Esophagus squamous epithelium (tissue), 4 donors: ENCODE measurements around the gene CCDC186.

ENCODE experiments used
- POLR2A ChIP-seq, 4 donors: fragments of 450-650 bp; IDR thresholded peaks; one replicate each; pipeline ENCODE4 v1.6.1; 2017; ENCODE audit warnings: antibody characterized with exemption in 4 of 4, mild to moderate bottlenecking in 4 of 4, moderate library complexity in 3 of 4
- TF ChIP-seq, protein P1 (sequence below), 6 experiments: fragments of 450-650 bp in 4 of 6; fragments of 200-600 bp in 2 of 6; sonication (generic) in 2 of 6; IDR thresholded peaks; one replicate each; pipeline ENCODE4 v1.5.1; 2016 to 2019; ENCODE audit warnings: antibody characterized with exemption in 6 of 6, mild to moderate bottlenecking in 4 of 6, moderate library complexity in 4 of 6

DNA sequence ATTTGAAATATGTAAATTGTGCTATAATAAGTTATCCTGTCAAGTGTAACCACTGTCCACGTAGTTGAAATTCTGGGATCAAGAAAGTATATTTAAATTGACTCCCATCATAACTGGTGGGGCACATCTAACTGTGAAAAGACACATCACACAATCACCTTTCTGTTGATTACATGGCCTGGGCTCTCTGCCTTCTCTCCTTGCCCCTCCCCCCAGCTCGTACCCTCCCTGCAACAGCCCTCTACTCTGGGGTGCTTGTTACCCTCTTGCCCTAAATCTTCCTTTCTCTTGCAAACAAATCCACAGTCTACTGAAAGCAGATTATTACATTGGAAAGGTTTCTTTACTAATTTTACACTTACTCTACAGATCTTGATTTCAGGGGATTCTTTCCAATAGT, 56.3 kb downstream of the CCDC186 start:
- TF ChIP-seq, protein P1, sequence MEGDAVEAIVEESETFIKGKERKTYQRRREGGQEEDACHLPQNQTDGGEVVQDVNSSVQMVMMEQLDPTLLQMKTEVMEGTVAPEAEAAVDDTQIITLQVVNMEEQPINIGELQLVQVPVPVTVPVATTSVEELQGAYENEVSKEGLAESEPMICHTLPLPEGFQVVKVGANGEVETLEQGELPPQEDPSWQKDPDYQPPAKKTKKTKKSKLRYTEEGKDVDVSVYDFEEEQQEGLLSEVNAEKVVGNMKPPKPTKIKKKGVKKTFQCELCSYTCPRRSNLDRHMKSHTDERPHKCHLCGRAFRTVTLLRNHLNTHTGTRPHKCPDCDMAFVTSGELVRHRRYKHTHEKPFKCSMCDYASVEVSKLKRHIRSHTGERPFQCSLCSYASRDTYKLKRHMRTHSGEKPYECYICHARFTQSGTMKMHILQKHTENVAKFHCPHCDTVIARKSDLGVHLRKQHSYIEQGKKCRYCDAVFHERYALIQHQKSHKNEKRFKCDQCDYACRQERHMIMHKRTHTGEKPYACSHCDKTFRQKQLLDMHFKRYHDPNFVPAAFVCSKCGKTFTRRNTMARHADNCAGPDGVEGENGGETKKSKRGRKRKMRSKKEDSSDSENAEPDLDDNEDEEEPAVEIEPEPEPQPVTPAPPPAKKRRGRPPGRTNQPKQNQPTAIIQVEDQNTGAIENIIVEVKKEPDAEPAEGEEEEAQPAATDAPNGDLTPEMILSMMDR (IDR thresholded peaks at IDR 0.05), result no peak
- TF ChIP-seq POLR2A (IDR thresholded peaks at IDR 0.05), result no peak
